ENCODE results near the gene KIRREL3.
"Not testable (repeated sequence)": the region's sequence is repeated elsewhere in the genome, so short reads cannot be mapped to it uniquely, and the experiment has no call there.

The KIRREL3 gene

GRCh38 chr11:126996036-126996804 is 4.3 kb downstream of the KIRREL3 start:
- DNase-seq: no peak

- DNase-seq: no peak
Measured at GRCh38 chr11:126993599-126993998, 7.0 kb downstream of the KIRREL3 start.

GRCh38 chr11:126992804-126993111 is 7.8 kb downstream of the KIRREL3 start:
- DNase-seq: no peak

- DNase-seq: no peak
Measured at GRCh38 chr11:126992065-126992803, 8.3 kb downstream of the KIRREL3 start.

- no peak for DNase-seq
Measured at GRCh38 chr11:126991596-126991995, 9.0 kb downstream of the KIRREL3 start.

DNA sequence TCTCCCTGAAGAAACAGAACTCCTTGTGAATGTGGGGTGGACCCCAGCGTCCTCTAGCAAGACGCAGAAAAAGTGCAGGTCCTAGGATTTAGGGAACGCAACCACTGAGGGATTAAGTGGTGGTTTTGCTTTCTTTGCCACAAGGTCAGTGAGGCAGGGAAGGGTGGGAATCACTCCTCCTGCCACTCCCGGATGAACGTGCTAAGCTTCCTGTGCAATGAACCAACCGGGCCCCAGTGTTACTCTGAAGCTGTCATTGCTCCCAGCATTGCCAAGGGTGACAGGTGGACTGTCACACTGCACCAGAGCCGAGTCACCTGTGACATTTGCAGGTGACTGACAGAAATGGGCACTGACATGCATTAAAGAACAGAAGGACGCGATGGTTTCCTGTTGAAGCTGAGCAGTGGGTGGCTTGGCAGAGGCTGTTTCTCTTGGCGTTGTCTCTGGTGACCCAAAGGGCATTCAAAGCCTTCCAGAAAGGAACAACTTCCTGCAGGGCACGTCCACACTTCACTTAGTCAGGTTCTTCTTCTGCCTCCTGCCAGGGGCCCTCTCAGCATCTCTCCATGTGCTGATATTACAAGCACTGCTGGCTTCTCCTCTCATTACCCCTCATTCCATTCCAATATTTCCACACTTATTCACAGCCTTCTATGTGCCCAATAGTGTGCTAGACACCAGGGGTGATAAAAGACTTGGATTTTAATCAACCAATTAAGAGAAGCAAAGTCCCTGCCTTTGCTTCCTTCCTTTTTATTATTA is 9.7 kb downstream of the KIRREL3 start:
- no peak for DNase-seq

GRCh38 chr11:126989942-126990715 is 10.4 kb downstream of the KIRREL3 start:
- peak; percentile 78 for DNase-seq

- no peak for DNase-seq
Measured at GRCh38 chr11:126988655-126989054, 11.9 kb downstream of the KIRREL3 start.

- DNase-seq: no peak
Measured at GRCh38 chr11:126981635-126982034, 18.9 kb downstream of the KIRREL3 start.

GRCh38 chr11:126978911-126979310 is 21.7 kb downstream of the KIRREL3 start:
- no peak for DNase-seq

DNA sequence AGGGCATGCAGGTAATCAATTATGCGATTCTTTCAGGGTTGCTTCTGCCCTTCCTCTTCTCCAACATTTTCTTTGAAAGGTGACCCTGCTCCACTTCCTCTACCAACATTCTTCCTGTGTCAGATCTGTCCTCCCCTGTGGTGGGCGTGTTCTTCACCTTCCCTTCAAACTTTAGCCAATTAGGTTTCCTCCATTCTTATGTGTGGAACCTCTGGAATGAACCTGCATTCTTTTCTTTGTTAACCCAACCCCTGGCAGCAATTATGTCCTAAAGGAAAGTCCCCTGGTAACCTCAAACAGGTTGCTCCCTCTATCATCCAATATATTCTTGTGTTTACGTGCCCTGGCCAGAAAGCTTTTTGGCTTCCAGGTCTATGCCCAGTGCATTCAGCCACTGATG is 22.4 kb downstream of the KIRREL3 start:
- no peak for DNase-seq

- no peak for DNase-seq
Measured at GRCh38 chr11:126973051-126973450, 27.5 kb downstream of the KIRREL3 start.

DNA sequence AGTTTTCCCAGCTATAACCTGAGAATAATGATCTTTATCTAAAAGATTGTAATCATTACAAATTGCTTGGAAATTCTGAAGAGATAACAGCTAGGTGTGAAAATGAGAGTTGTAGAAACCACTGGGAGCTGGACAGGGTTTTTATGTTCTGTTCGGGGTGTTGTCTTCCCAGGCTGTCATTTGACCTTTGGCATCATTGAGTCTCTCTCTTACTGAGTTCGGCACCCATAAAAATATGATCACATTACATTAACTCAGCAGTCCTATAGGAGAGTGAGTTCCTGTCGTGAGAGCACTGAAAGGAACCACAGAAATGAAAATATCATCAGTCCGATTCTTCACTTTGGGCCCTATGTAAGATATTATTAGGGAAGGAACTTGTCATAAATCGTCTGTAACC is 29.3 kb downstream of the KIRREL3 start:
- no peak for DNase-seq

DNA sequence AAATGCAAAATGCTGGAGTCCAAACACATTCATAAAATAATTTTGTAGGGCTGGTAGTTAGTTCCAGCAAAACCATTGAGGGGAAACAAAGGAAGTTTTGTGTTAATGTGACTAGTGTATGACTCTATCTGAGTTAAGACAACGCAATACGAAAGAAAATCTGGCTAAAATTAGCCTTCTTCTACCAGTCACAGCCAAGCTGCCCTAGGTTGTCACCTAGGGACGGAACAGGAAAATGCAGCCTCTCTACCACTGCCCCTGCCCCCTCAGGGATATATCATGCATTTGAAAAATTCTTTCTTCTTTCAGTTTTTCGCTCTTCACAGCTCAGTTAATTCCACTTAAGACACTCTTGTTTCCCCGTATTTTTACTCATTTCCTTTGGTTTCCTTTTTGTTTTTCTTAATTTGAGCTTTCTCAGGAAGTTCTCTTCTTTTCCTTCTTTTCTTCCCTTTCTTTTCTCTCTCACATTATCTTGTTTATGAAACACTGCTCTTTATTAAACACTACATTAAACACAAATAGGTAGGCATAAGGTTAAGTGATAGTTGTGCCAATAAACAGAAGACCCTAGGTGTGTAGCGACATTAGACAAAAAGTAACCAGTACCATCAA is 30.6 kb downstream of the KIRREL3 start:
- peak; percentile 32 for DNase-seq

DNA sequence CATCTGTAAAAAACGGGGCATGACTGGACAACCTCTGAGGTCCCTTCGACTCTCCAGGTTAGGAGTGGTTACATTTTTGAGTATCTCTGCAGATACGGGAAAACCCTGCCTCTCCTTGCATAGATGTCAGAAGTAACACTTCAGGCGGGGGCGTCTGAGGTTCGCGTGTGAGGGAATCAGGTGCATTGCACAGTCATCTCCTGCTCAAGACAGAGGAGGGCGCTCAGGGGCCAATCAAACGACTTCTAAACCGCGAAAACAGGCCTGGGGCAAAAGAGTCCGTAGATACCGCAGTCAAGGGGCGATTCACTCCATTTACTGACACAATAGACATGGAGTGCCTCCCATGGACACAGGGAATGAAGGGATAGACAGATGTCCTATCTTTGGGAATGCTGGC is 31.7 kb downstream of the KIRREL3 start:
- no peak for DNase-seq

- DNase-seq: no peak
Measured at GRCh38 chr11:126965331-126965730, 35.2 kb downstream of the KIRREL3 start.

- DNase-seq: no peak
Measured at GRCh38 chr11:126963603-126964363, 36.8 kb downstream of the KIRREL3 start.

DNA sequence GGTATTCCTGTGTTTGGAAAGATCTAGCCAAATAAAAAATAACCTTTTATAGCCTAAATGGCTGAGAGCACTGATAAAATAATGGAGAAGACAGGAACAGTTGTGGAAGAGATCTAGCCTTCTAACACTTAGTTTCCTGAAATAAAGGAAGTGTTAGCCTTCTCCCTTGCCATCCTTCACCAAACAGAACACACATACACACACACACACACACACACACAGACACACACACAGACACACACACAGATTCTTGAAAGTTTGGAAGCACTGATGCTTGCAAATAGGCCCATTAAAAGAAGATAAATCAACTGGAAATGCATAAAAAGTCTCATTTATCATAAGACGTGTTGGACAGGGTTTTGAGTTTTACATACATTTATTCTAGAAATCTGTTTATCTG is 37.5 kb downstream of the KIRREL3 start:
- DNase-seq: no peak

GRCh38 chr11:126959700-126960099 is 40.9 kb downstream of the KIRREL3 start:
- no peak for DNase-seq

DNA sequence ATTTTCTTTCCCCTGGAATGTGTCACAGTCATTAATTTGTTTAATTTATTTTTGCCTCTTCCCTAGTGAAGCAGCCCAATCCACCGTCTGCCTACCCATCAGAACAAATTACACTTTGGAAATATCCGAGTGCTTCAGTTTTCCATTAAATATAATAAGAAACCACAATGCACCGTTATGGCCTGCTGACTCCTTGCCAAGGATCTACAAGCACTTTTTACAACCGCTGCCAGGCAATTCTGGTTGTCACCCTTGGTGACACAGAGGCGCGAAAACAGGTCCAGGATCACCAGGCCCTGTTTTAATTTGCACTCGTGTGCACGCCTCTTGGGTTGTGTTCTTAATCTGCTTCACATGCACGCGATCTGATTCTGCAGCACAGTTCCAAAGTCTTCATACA is 43.9 kb downstream of the KIRREL3 start:
- no peak for DNase-seq

DNA sequence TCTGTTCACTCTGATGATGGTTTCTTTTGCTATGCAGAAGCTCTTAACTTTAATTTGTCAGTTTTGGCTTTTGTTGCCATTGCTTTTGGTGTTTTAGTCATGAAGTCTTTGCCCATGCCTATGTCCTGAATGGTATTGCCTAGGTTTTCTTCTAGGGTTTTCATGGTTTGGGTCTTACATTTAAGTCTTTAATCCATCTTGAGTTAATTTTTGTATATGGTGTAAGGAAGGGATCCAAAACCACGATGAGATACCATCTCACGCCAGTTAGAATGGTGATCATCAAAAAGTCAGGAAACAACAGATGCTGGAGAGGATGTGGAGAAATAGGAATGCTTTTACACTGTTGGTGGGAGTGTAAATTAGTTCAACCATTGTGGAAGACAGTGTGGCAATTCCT is 48.0 kb downstream of the KIRREL3 start:
- not testable (repeated sequence) for DNase-seq

DNA sequence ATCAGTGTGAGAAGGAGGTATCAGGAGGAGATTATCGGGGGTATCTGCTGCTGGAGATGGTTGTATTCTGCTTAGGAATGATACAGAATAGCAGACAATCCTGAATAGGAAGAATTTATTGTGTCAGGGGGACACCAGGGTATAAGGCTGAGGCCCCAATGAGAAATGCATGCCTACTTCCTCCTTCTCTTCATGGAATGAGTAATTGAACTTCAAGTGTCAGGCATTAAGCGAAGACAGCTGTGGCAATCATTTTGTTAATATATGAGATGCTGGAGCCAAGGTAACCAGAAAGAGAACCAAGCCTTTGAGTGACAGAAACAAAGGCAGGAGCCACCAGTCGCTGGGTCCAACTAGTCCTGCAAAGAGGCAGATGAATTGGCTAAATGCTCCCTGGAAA is 49.1 kb downstream of the KIRREL3 start:
- no peak for DNase-seq

All from OCI-M1 (cell line).